CD14-positive monocyte (primary cell): ENCODE results near the gene NEUROD2. TPM values are rescaled to one million over a fixed set of nuclear protein-coding genes. Genes with fewer than 3 reads are reported as not detected.

ENCODE experiments used
- DNase-seq, 3 donors: peaks; one replicate each; pipeline ENCODE4 v3.0.0-alpha.2; 2011 to 2022
- H2AFZ ChIP-seq: 2 replicates; pipeline ENCODE4 v1.6.0; 2012; ENCODE audit warnings: mild to moderate bottlenecking, low read depth, low read length, inconsistent platforms; ENCODE audit not compliant: insufficient read depth, poor library complexity, severe bottlenecking
- H3K27ac ChIP-seq, 2 donors: 1 replicate in 1 of 2; 2 replicates in 1 of 2; pipeline ENCODE4 v1.5.1; 2012 to 2013; ENCODE audit warnings: low read length in 2 of 2, control low read depth in 1 of 2, inconsistent platforms in 1 of 2, low read depth in 1 of 2, mild to moderate bottlenecking in 1 of 2
- H3K27me3 ChIP-seq, 2 donors: one replicate each; pipeline versions ENCODE4 v1.6.0 to v1.6.1; 2011 to 2013; ENCODE audit warnings: low read length in 2 of 2; ENCODE audit not compliant: control insufficient read depth in 2 of 2, insufficient read depth in 2 of 2
- H3K36me3 ChIP-seq, 2 donors: replicated peaks in 1 of 2; 1 replicate in 1 of 2; 2 replicates in 1 of 2; pipeline versions ENCODE4 v1.5.1 to v1.6.1; 2012 to 2013; ENCODE audit warnings: low read length in 2 of 2, control low read depth in 1 of 2, inconsistent platforms in 1 of 2, mild to moderate bottlenecking in 1 of 2; ENCODE audit not compliant: insufficient read depth in 2 of 2, control insufficient read depth in 1 of 2
- H3K4me1 ChIP-seq, 2 donors: 1 replicate in 1 of 2; 2 replicates in 1 of 2; pipeline versions ENCODE4 v1.5.1 to v1.6.1; 2012 to 2013; ENCODE audit warnings: low read length in 2 of 2, control low read depth in 1 of 2, inconsistent platforms in 1 of 2, mild to moderate bottlenecking in 1 of 2, moderate library complexity in 1 of 2; ENCODE audit not compliant: insufficient read depth in 2 of 2, control insufficient read depth in 1 of 2
- H3K4me2 ChIP-seq: replicated peaks from 2 replicates; pipeline ENCODE3; 2012; ENCODE audit warnings: low read length, moderate library complexity, mild to moderate bottlenecking; ENCODE audit not compliant: poor library complexity, severe bottlenecking; ENCODE audit errors: extremely low read depth
- H3K4me3 ChIP-seq, 3 experiments: fragments of 200-600 bp in 1 of 3; sonication (generic) in 1 of 3; replicated peaks in 1 of 3; 1 replicate in 2 of 3; 2 replicates in 1 of 3; pipeline ENCODE4 v1.5.1; 2011 to 2013; ENCODE audit warnings: low read length in 3 of 3, mild to moderate bottlenecking in 3 of 3, control low read depth in 2 of 3, low read depth in 2 of 3, inconsistent platforms in 1 of 3, moderate library complexity in 1 of 3
- H3K79me2 ChIP-seq: 2 replicates; pipeline ENCODE4 v1.6.0; 2012; ENCODE audit warnings: mild to moderate bottlenecking, control low read depth, inconsistent platforms, low read length, moderate library complexity; ENCODE audit not compliant: insufficient read depth
- H3K9ac ChIP-seq: 2 replicates; pipeline ENCODE4 v1.6.0; 2017; ENCODE audit warnings: low read length, mild to moderate bottlenecking; ENCODE audit not compliant: insufficient read depth, poor library complexity, severe bottlenecking
- H3K9me3 ChIP-seq, 2 donors: replicated peaks in 1 of 2; 1 replicate in 1 of 2; 2 replicates in 1 of 2; pipeline versions ENCODE4 v1.5.1 to v1.6.1; 2012 to 2013; ENCODE audit warnings: low read length in 2 of 2, control low read depth in 1 of 2; ENCODE audit not compliant: control insufficient read depth in 1 of 2, insufficient read depth in 1 of 2
- H4K20me1 ChIP-seq: 2 replicates; pipeline ENCODE4 v1.6.0; 2012; ENCODE audit warnings: mild to moderate bottlenecking, low read length, control low read depth, moderate library complexity; ENCODE audit not compliant: insufficient read depth
- H3K27ac Mint-ChIP-seq, 7 donors: one replicate each; pipeline ENCODE4 v1.8.0; 2020; ENCODE audit warnings: mild to moderate bottlenecking in 7 of 7, mixed read lengths in 7 of 7, moderate library complexity in 6 of 7, inconsistent platforms in 2 of 7
- H3K27me3 Mint-ChIP-seq, 3 donors: one replicate each; pipeline ENCODE4 v1.8.0; 2021 to 2022; ENCODE audit warnings: low read depth in 3 of 3, mild to moderate bottlenecking in 3 of 3, mixed read lengths in 3 of 3, moderate library complexity in 3 of 3, inconsistent platforms in 1 of 3
- H3K36me3 Mint-ChIP-seq, 2 donors: one replicate each; pipeline ENCODE4 v1.8.0; 2020; ENCODE audit warnings: mixed read lengths in 2 of 2, inconsistent platforms in 1 of 2, mild to moderate bottlenecking in 1 of 2
- H3K4me1 Mint-ChIP-seq: one replicate; pipeline ENCODE4 v1.8.0; 2020; ENCODE audit warnings: mild to moderate bottlenecking, mixed read lengths
- H3K4me3 Mint-ChIP-seq, 2 donors: one replicate each; pipeline ENCODE4 v1.8.0; 2020; ENCODE audit warnings: mild to moderate bottlenecking in 2 of 2, mixed read lengths in 2 of 2, moderate library complexity in 1 of 2
- H3K9me3 Mint-ChIP-seq, 7 donors: one replicate each; pipeline ENCODE4 v1.8.0; 2020 to 2022; ENCODE audit warnings: mixed read lengths in 7 of 7, mild to moderate bottlenecking in 6 of 7, moderate library complexity in 6 of 7, inconsistent platforms in 2 of 7
- CTCF ChIP-seq: fragments of 200-600 bp; IDR thresholded peaks from one replicate; pipeline ENCODE4 v1.8.0; 2022; ENCODE audit warnings: antibody characterized with exemption, mild to moderate bottlenecking
- WGBS: methylation state at CpG from one replicate; pipeline ENCODE4 v1.1.5; 2013; ENCODE audit warnings: missing lambda C conversion rate; ENCODE audit not compliant: insufficient coverage; 5-methylcytosine and 5-hydroxymethylcytosine counted together
- intact Hi-C, 2 donors: fragments of 100-400 bp; cut with micrococcal nuclease; formaldehyde crosslinking; loops; one replicate each; pipeline versions ENCODE4 v1.15.0 to v1.15.1; 2023
- polyA plus RNA-seq, 3 donors: library from polyadenylated mRNA; depleted of rRNA in 1 of 3; unstranded in 2 of 3; stranded (reverse) in 1 of 3; fragments of 300-500 nt in 2 of 3; fragments of >200 nt in 1 of 3; fragmentation: Illumina TruSeq in 2 of 3; gene quantifications; 1 replicate in 2 of 3; 2 replicates in 1 of 3; pipeline ENCODE4 v1.2.3, GENCODE V29; 2012 to 2021

The NEUROD2 gene
- polyA plus RNA-seq, 3 donors, result not detected

- Histone ChIP-seq H3K36me3 (no peaks in the 10 kb centered on the region), H2AFZ (no peak overlapping the region), H3K4me3 (no peak overlapping the region), H3K27ac (no peak overlapping the region), H3K27me3 (peaks cover 76 to 93% of the 10 kb centered on the region in 2 donors), H3K4me2 (no peak overlapping the region), H3K79me2 (no peaks in the 10 kb centered on the region), H3K9ac (no peak overlapping the region), H3K4me1 (no peaks in the 10 kb centered on the region), H4K20me1 (no peaks in the 10 kb centered on the region), H3K9me3 (peaks cover 0 to 41% of the 10 kb centered on the region in 2 donors)
- WGBS, result 11% methylated on average over 15 of the region's 22 CpGs
- Mint-ChIP-seq H3K4me1 (peaks cover 8% of the 10 kb centered on the region), H3K9me3 (peaks cover 0 to 29% (median 3%) of the 10 kb centered on the region in 7 donors), H3K36me3 (peaks cover 0 to 6% of the 10 kb centered on the region in 2 donors), H3K27ac (no peak overlapping the region), H3K4me3 (peak overlapping the region in 1 of 2 donors; percentile 75), H3K27me3 (peaks cover 92 to 95% (median 95%) of the 10 kb centered on the region in 3 donors)
- DNase-seq, result no peak
- TF ChIP-seq CTCF, result no peak
- intact Hi-C loops, result no loop called here
Measured at GRCh38 chr17:39597372-39598046, 10.2 kb downstream of the NEUROD2 start.

- Histone ChIP-seq H3K4me1 (no peaks in the 10 kb centered on the region), H3K4me3 (no peak overlapping the region), H3K9ac (no peak overlapping the region), H3K27ac (no peak overlapping the region), H3K9me3 (peaks cover 0 to 33% of the 10 kb centered on the region in 2 donors), H3K36me3 (no peaks in the 10 kb centered on the region), H3K79me2 (no peaks in the 10 kb centered on the region), H3K27me3 (peaks cover 69 to 92% of the 10 kb centered on the region in 2 donors), H4K20me1 (no peaks in the 10 kb centered on the region), H3K4me2 (no peak overlapping the region), H2AFZ (no peak overlapping the region)
- Mint-ChIP-seq H3K4me1 (peaks cover 8% of the 10 kb centered on the region), H3K4me3 (peak overlapping the region in 1 of 2 donors; percentile 75), H3K9me3 (peaks cover 0 to 26% (median 3%) of the 10 kb centered on the region in 7 donors), H3K27me3 (peaks cover 92 to 95% (median 95%) of the 10 kb centered on the region in 3 donors), H3K36me3 (peaks cover 0 to 6% of the 10 kb centered on the region in 2 donors), H3K27ac (no peak overlapping the region)
- DNase-seq, result no peak
- WGBS, result 6% methylated on average over 30 of the region's 47 CpGs
- TF ChIP-seq CTCF, result no peak
- intact Hi-C loops, result no loop called here
Measured at GRCh38 chr17:39596543-39597267, 11.0 kb downstream of the NEUROD2 start.
